PC-9 (cell line): ENCODE data around the gene PBX1.

Source experiments
- EZH2 ChIP-seq: fragments of 200-600 bp; sonication (generic); IDR thresholded peaks from 2 replicates; pipeline ENCODE4 v1.8.0; 2017; ENCODE audit warnings: antibody characterized with exemption, low read depth
- TF ChIP-seq, protein P1 (sequence below): fragments of 200-600 bp; sonication (generic); conservative IDR thresholded peaks from 2 replicates; pipeline ENCODE4 v1.6.1; 2017; ENCODE audit warnings: mixed run types, antibody characterized with exemption, mild to moderate bottlenecking, moderate library complexity

DNA sequence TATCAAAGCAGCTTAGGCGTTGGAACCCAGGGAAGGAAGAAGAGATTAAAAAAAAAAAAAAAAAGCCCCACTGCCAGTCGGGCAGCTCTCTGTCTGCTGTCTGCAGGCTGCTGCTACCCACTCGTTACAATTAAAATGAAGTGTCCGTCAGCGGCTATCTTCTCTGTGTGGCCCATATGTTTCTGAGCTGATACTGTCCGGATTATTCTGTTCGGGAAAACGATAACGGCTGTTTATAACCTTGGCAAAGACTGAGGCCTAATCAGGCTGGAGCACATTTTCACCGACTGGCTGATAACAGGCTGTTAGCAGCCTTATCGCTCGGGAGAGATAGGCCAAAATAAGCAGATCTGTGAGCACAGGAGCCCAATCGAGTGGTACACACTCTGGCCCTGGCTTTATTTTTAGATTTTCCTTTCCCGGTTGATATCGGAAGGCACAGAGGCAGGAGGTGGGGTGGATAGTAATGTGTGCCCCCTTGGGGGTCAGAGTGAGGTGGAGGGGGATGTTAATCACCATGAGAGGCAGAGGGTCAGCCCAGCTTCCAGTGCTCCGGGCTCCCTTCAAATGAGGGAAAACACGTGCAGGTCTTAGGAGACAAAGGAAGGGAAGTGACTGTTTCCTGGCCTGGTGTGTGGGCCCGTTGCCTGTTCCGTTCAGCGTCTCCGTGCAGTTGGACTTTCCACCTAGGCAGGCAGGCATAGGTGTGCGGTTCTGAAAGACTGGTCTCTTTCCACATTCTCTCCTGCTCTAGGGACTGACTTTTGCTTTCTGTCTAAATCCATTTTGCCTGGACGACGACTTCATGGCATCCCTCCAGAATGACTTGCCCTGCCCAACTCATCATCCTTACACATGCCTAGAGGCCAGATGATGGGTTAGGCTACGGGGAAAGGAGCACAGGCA, 153.4 kb downstream of the PBX1 start:
- TF ChIP-seq, protein P1, sequence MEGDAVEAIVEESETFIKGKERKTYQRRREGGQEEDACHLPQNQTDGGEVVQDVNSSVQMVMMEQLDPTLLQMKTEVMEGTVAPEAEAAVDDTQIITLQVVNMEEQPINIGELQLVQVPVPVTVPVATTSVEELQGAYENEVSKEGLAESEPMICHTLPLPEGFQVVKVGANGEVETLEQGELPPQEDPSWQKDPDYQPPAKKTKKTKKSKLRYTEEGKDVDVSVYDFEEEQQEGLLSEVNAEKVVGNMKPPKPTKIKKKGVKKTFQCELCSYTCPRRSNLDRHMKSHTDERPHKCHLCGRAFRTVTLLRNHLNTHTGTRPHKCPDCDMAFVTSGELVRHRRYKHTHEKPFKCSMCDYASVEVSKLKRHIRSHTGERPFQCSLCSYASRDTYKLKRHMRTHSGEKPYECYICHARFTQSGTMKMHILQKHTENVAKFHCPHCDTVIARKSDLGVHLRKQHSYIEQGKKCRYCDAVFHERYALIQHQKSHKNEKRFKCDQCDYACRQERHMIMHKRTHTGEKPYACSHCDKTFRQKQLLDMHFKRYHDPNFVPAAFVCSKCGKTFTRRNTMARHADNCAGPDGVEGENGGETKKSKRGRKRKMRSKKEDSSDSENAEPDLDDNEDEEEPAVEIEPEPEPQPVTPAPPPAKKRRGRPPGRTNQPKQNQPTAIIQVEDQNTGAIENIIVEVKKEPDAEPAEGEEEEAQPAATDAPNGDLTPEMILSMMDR: no peak
- TF ChIP-seq EZH2: no peak
